ENCODE data around the gene PAPOLG.
"Not testable (repeated sequence)": the region's sequence is repeated elsewhere in the genome, so short reads cannot be mapped to it uniquely, and the experiment has no call there.

PAPOLG gene

GRCh38 chr2:60804473-60804872 is 48.4 kb downstream of the PAPOLG start:
- Mint-ChIP-seq H3K36me3 (ENCODE audit: low read depth) (peaks cover 4% of the 10 kb centered on the region), H3K9me3 (no peaks in the 10 kb centered on the region), H3K27ac (no peak overlapping the region), H3K27me3 (no peaks in the 10 kb centered on the region), H3K4me1 (peaks cover 47% of the 10 kb centered on the region), H3K4me3 (no peak overlapping the region)
- DNase-seq (no peak), ATAC-seq (no peak)

GRCh38 chr2:60806595-60806987 is 50.5 kb downstream of the PAPOLG start:
- peaks cover 62% of the 10 kb centered on the region for H3K4me1 Mint-ChIP-seq
- no peak for ATAC-seq
- H3K4me3 Mint-ChIP-seq = peak overlapping the region; percentile 47
- H3K27me3 Mint-ChIP-seq = no peaks in the 10 kb centered on the region
- no peaks in the 10 kb centered on the region for H3K9me3 Mint-ChIP-seq
- DNase-seq = no peak
- H3K27ac Mint-ChIP-seq = peak overlapping the region; percentile 91
- H3K36me3 Mint-ChIP-seq (ENCODE audit: low read depth) = no peaks in the 10 kb centered on the region

DNA sequence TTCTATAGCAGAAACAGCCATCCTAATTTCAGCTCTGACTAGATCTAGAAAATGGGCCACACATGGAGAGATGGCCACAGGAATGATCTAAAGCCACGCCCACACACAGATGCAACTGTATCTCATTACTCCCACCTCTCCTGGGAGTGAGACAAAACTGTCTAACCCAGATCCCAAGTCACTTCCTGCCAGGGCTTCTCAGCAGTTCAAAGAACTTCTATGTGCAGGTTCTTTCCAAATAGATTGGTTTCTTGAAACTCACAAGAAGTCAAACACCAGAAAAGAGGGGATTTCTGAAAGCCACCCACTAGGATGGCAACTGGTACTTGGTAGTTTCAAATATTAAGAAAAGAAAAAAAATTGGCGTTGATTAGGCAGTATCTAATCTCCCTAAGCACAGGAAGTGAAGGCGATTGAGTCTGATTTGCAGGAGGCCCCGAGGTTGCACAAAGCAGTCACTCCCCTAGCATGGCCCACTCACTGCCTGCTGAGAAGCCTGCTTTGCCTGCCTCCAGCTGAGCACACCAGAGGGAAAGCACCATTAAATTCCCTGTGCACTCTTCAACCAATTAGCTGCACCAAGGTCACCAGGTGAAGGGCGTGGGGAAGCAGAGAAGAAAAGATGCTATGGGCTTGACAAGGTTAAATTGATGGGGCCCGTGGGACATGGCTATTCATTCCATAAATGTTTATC is 51.1 kb downstream of the PAPOLG start:
- H3K4me3 Mint-ChIP-seq = peak overlapping the region; percentile 47
- H3K9me3 Mint-ChIP-seq = no peaks in the 10 kb centered on the region
- peaks cover 62% of the 10 kb centered on the region for H3K4me1 Mint-ChIP-seq
- H3K27me3 Mint-ChIP-seq = no peaks in the 10 kb centered on the region
- H3K36me3 Mint-ChIP-seq (ENCODE audit: low read depth) = no peaks in the 10 kb centered on the region
- peak; percentile 96 for ATAC-seq
- H3K27ac Mint-ChIP-seq = peak overlapping the region; percentile 91
- peak; percentile 67 for DNase-seq

DNA sequence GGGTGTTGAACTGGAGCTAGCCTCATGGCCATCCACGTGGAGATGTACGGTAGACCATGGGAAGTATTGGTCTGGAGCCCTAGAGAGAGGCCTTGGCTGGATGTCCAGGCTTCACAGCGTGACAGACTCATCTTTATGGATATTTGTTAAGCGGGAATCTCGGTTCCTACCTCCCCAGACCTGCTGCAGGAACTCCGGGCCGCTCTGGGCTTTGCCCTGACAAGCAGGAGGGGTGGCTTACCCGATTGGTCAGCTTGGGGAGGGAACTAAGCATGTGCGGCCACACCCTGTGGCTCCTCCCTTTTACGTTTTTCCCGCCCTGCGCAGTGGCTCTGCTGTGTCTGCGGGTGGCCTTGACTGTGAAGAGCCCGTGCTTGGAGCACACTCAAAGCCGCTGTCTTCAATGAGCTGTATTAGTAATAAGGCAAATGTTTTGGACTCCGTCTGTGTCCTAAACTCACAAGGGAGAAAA is 52.3 kb downstream of the PAPOLG start:
- no peaks in the 10 kb centered on the region for H3K27me3 Mint-ChIP-seq
- H3K4me3 Mint-ChIP-seq = no peak overlapping the region

DNA sequence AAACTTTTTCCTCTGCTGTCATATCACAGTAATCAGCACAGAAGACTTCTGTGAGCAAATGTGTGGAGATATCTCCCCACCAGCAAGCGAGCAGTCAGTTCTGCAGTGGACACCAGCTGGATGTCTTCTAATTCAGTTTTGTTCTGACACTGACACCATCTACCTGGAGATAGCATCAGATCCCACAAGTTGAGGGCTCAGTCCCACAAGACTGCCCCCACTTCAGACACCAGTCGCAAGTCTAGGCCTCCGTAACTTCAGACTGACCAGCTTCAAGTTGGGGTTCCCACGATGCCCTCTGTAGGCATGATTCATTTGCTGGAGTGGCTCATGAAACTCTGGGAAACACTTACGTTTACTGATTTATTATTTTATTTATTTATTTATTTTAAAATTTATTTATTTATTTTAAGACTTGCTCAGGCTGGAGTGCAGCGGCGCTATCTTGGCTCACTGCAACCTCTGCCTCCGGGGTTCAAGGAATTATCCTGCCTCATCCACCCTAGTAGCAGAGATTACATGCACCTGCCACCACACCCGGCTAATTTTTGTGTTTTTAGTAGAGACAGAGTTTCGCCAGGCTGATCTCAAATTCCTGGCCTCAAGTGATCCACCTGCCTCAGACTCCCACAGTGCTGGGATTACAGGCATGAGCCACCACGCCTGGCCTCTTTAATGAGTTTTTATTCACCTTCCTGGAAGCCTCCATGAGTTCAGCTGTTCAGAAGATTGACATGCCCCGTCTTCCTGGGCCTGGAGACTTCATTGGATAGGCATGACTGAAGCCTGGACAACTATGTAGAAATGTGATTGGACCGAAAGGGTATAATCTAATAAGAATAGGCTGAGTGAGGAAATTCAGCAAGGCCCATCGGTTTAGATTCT is 55.7 kb downstream of the PAPOLG start:
- H3K36me3 Mint-ChIP-seq (ENCODE audit: low read depth) = peaks cover 1% of the 10 kb centered on the region
- H3K4me3 Mint-ChIP-seq = no peak overlapping the region

More for the DNA sequence above, 52.3 kb downstream of the PAPOLG start:
- no peak for DNase-seq
- no peak for ATAC-seq
- H3K9me3 Mint-ChIP-seq = no peaks in the 10 kb centered on the region
- no peaks in the 10 kb centered on the region for H3K36me3 Mint-ChIP-seq (ENCODE audit: low read depth)
- H3K27ac Mint-ChIP-seq = peak overlapping the region; percentile 91
- H3K4me1 Mint-ChIP-seq = peaks cover 62% of the 10 kb centered on the region

GRCh38 chr2:60817191-60817590 is 61.1 kb downstream of the PAPOLG start:
- H3K4me3 Mint-ChIP-seq = peak overlapping the region; percentile 39
- not testable (repeated sequence) for ATAC-seq; H3K27me3 Mint-ChIP-seq; H3K36me3 Mint-ChIP-seq (ENCODE audit: low read depth); H3K9me3 Mint-ChIP-seq; DNase-seq
- peaks cover 57% of the 10 kb centered on the region for H3K4me1 Mint-ChIP-seq
- H3K27ac Mint-ChIP-seq = peak overlapping the region; percentile 91

More for the DNA sequence above, 55.7 kb downstream of the PAPOLG start:
- Mint-ChIP-seq H3K27ac (no peak overlapping the region), H3K4me1 (peaks cover 46% of the 10 kb centered on the region), H3K27me3 (no peaks in the 10 kb centered on the region), H3K9me3 (no peaks in the 10 kb centered on the region)
- no peak for DNase-seq
- ATAC-seq = no peak

DNA sequence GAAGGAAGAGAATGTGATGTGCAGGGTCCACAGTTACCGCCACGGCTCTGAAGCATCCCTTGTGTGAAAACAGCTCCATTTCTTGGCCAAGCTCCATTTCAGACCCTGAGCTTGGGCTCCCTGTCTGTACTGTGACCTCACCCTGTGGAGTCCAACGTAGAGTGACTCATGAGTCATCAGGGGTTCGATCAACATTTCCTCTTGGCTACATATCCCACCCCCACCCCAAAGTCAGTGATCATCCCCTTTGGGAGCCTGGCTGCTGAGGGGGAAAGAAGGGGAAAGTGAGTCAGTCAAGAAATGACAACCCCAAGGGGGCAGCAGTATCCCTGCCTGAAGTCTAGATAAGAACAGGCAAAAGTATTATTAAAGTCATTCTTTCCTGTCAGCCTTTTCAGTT is 62.2 kb downstream of the PAPOLG start:
- ATAC-seq = peak; percentile 61
- H3K27me3 Mint-ChIP-seq = peaks cover 3% of the 10 kb centered on the region
- peak; percentile 73 for DNase-seq
- H3K4me1 Mint-ChIP-seq = peaks cover 59% of the 10 kb centered on the region
- H3K36me3 Mint-ChIP-seq (ENCODE audit: low read depth) = peaks cover 7% of the 10 kb centered on the region
- no peaks in the 10 kb centered on the region for H3K9me3 Mint-ChIP-seq
- peak overlapping the region; percentile 91 for H3K27ac Mint-ChIP-seq
- H3K4me3 Mint-ChIP-seq = peak overlapping the region; percentile 59

DNA sequence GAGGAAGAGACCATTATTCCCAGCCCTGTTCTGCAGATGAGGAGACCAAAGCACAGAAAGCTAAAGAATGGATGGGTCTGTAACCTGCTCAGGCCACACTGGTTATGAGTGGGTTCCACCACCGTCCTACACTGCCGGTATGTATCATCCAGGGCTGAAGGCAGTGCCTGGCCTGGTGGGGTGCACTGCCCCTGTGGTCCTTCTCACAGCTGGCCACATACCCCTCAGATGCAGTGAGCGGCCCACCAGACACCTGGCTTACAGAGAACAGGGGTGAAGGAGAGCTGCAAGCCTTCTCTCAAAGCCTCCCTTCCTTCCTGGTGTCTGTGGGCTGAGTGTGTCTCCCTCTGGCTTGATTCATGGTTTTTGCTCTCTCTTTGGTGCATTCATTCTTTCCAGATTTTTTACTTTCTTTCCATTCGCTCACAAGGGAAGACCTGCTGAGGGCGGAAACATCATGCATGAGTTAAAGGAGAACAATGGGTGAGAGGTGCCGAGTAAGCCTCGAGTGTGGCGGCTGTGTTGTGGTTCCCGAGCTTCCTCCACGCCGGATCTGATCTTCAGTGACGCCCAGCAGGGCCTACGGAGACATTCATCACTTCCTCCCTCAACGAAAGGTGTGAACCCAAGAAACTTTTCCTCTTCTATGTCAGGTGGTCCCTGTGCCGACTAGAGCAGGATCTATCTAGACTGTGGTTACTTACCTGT is 63.2 kb downstream of the PAPOLG start:
- Mint-ChIP-seq H3K4me3 (peak overlapping the region; percentile 59), H3K4me1 (peaks cover 59% of the 10 kb centered on the region), H3K27ac (peak overlapping the region; percentile 91), H3K27me3 (peaks cover 3% of the 10 kb centered on the region), H3K9me3 (no peaks in the 10 kb centered on the region), H3K36me3 (ENCODE audit: low read depth) (peaks cover 7% of the 10 kb centered on the region)
- peak; percentile 82 for DNase-seq
- peak; percentile 88 for ATAC-seq

DNA sequence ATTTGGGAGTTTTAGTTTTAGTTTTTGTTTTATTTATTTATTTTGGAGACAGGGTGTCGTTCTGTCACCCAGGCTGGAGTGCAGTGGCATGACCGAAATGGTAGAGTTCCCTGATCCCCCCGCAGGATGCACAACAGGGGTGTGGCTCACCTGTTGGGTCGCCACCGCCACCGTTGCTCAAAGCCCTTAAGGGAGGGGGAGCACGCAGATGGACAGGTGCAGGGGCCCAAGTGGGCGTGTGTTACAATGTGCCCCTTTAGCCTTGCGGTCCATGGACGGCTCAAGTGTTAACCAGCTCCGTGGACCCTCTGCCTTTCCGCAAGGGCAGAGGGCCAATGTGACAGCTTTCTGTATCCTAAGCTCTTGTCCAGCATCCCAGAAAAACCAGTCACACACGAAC is 63.9 kb downstream of the PAPOLG start:
- Mint-ChIP-seq H3K36me3 (ENCODE audit: low read depth) (peaks cover 7% of the 10 kb centered on the region), H3K9me3 (no peaks in the 10 kb centered on the region), H3K27me3 (peaks cover 3% of the 10 kb centered on the region), H3K4me3 (peak overlapping the region; percentile 59), H3K4me1 (peaks cover 59% of the 10 kb centered on the region), H3K27ac (peak overlapping the region; percentile 91)
- no peak for DNase-seq
- ATAC-seq = no peak

- peaks cover 3% of the 10 kb centered on the region for H3K27me3 Mint-ChIP-seq
- H3K27ac Mint-ChIP-seq = peak overlapping the region; percentile 91
- DNase-seq (no peak), ATAC-seq (no peak)
- H3K4me1 Mint-ChIP-seq = peaks cover 59% of the 10 kb centered on the region
- H3K36me3 Mint-ChIP-seq (ENCODE audit: low read depth) = peaks cover 7% of the 10 kb centered on the region
- H3K4me3 Mint-ChIP-seq = peak overlapping the region; percentile 47
- no peaks in the 10 kb centered on the region for H3K9me3 Mint-ChIP-seq
Measured at GRCh38 chr2:60820416-60821132, 64.5 kb downstream of the PAPOLG start.

GRCh38 chr2:60821133-60821469 is 65.0 kb downstream of the PAPOLG start:
- peaks cover 7% of the 10 kb centered on the region for H3K36me3 Mint-ChIP-seq (ENCODE audit: low read depth)
- H3K9me3 Mint-ChIP-seq = no peaks in the 10 kb centered on the region
- ATAC-seq = no peak
- peaks cover 64% of the 10 kb centered on the region for H3K4me1 Mint-ChIP-seq
- peak overlapping the region; percentile 47 for H3K4me3 Mint-ChIP-seq
- no peak for DNase-seq
- H3K27ac Mint-ChIP-seq = peak overlapping the region; percentile 91
- peaks cover 3% of the 10 kb centered on the region for H3K27me3 Mint-ChIP-seq

- H3K27me3 Mint-ChIP-seq = peaks cover 3% of the 10 kb centered on the region
- H3K4me1 Mint-ChIP-seq = peaks cover 67% of the 10 kb centered on the region
- H3K27ac Mint-ChIP-seq = peak overlapping the region; percentile 91
- no peaks in the 10 kb centered on the region for H3K9me3 Mint-ChIP-seq
- no peak for ATAC-seq
- DNase-seq = no peak
- no peak overlapping the region for H3K4me3 Mint-ChIP-seq
- H3K36me3 Mint-ChIP-seq (ENCODE audit: low read depth) = peaks cover 6% of the 10 kb centered on the region
Measured at GRCh38 chr2:60821587-60822302, 65.7 kb downstream of the PAPOLG start.

DNA sequence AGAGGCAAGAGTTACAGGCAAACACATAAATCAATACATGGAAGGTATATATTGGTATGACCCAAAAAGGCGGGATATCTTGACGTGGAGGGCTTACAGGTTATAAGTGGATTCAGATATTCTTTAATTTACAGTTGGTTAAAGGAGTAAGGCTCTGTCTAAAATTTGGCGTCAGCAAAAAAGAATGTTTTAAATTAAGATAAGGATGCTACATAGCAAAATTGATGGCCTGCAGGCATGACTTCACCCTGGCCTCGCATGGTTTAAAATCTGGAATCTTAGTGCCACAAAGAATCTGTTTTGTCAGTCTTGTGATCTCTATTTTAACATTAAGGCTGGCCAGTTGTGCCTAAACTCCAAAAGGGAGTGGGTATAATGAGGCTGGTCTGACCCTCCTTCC is 66.9 kb downstream of the PAPOLG start:
- ATAC-seq (no peak), DNase-seq (no peak)
- Mint-ChIP-seq H3K27ac (no peak overlapping the region), H3K4me3 (no peak overlapping the region), H3K27me3 (peaks cover 3% of the 10 kb centered on the region), H3K36me3 (ENCODE audit: low read depth) (peaks cover 6% of the 10 kb centered on the region), H3K9me3 (no peaks in the 10 kb centered on the region), H3K4me1 (peaks cover 67% of the 10 kb centered on the region)

All from activated naive CD8-positive, alpha-beta T cell treated with anti-CD3 and anti-CD28 coated beads, Interleukin-2, amount 50 U/mL, for 24 hours (primary cell).